Heart left ventricle (tissue), 13 donors: ENCODE measurements around the gene STARD3NL.

ENCODE experiments used
- POLR2A ChIP-seq, 2 donors: fragments of 450-650 bp; IDR thresholded peaks; one replicate each; pipeline ENCODE4 v1.6.1; 2017; ENCODE audit warnings: antibody characterized with exemption in 2 of 2, mild to moderate bottlenecking in 2 of 2, moderate library complexity in 2 of 2
- TF ChIP-seq, protein P1 (sequence below), 12 donors: fragments of 200-600 bp; sonication (generic) in 4 of 12; IDR thresholded peaks; one replicate each; pipeline versions ENCODE4 v1.5.0 to v1.8.0; 2018 to 2022; ENCODE audit warnings: antibody characterized with exemption in 12 of 12, mild to moderate bottlenecking in 5 of 12
- donor health status: ischemic (EF 13 %, LVEDD 7.1; RV severe dilation, severe dysfunction).
- donor health status: DM: no; HTN: yes; CAD: no.
- donor health status: DM: no; HTN: no; CAD: no.
- donor health status: ischemic (EF 25% LVEDD 6.9; RV normal size, moderate dysfunction).
- donor health status: ischemic (EF 25% LVEDD 5.7; RV mildly dilated, moderate dysfunction).
- donor health status: ischemic (EF 35%, LVEDD 5.7; RV mildly dilated, moderate dysfunction).
- donor health status: nonischemic (EF 11% LVEDD 7.7; RV severe dilation, severe dysfunction).
- donor health status: DM: yes; HTN: yes; CAD: no.
- donor health status: PGD.
- donor health status: ischemic (EF 29% LVEDD 5.4; RV normal size, mild dysfunction).
- donor health status: nonischemic (EF 23%, LVEDD 6.1; RV moderate dilation, normal function).

DNA sequence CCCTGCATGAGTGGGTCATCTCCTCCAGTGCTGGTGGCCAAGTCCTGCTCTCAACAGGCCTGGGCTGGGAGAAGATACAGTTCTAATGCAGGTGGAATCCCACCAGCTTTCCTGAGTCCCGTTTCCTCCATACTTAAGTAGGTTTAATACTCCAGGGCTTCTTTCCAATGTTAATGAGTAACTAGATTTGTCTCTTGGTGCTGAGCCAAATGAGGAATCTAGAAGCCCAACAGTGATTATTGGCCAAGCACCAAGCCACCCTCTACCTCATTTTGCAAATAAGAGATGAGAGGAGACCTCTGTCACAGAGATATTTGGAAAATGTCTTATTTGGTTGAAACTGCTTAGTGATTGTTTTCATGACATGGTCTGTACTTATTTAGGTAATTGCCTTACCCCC, 37.1 kb downstream of the STARD3NL start:
- TF ChIP-seq, protein P1, sequence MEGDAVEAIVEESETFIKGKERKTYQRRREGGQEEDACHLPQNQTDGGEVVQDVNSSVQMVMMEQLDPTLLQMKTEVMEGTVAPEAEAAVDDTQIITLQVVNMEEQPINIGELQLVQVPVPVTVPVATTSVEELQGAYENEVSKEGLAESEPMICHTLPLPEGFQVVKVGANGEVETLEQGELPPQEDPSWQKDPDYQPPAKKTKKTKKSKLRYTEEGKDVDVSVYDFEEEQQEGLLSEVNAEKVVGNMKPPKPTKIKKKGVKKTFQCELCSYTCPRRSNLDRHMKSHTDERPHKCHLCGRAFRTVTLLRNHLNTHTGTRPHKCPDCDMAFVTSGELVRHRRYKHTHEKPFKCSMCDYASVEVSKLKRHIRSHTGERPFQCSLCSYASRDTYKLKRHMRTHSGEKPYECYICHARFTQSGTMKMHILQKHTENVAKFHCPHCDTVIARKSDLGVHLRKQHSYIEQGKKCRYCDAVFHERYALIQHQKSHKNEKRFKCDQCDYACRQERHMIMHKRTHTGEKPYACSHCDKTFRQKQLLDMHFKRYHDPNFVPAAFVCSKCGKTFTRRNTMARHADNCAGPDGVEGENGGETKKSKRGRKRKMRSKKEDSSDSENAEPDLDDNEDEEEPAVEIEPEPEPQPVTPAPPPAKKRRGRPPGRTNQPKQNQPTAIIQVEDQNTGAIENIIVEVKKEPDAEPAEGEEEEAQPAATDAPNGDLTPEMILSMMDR (IDR thresholded peaks at IDR 0.05), result no peak
- no peak for TF ChIP-seq POLR2A (IDR thresholded peaks at IDR 0.05)
